SU-DHL-6 (cell line): Measurements from ENCODE around the gene CD96.

ENCODE experiments used
- EZH2phosphoT487 ChIP-seq: fragments of 200-600 bp; sonication (generic), shearing (Covaris generic); conservative IDR thresholded peaks from 2 replicates; pipeline ENCODE4 v1.6.1; 2018; ENCODE audit warnings: mild to moderate bottlenecking, antibody characterized with exemption, low read length, moderate library complexity, mixed read lengths
- TF ChIP-seq, protein P1 (sequence below): fragments of 200-600 bp; sonication (generic); IDR thresholded peaks from one replicate; pipeline ENCODE4 v1.5.1; 2017; ENCODE audit warnings: antibody characterized with exemption, mild to moderate bottlenecking, low read length, moderate library complexity; ENCODE audit not compliant: insufficient read depth, poor library complexity, severe bottlenecking

DNA sequence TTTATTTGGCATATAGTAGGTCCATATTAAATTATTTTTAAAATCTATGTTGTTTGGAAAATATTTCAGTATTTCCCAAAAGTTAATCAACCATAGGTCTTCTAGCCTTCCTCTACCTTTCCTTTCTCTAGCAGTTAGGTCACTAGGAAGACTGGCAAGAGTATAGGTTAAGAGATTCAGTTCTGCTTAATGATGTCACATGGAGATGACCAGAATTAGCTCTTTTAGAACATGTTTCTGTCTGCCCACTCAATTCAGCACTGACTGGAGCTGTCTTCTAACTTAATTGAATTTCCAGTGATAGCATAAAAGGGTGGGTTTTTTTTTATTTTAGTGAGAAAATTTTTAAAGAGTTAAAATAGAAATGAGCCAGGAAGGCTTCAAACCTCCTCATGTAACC is 76.9 kb downstream of the CD96 start:
- TF ChIP-seq, protein P1, sequence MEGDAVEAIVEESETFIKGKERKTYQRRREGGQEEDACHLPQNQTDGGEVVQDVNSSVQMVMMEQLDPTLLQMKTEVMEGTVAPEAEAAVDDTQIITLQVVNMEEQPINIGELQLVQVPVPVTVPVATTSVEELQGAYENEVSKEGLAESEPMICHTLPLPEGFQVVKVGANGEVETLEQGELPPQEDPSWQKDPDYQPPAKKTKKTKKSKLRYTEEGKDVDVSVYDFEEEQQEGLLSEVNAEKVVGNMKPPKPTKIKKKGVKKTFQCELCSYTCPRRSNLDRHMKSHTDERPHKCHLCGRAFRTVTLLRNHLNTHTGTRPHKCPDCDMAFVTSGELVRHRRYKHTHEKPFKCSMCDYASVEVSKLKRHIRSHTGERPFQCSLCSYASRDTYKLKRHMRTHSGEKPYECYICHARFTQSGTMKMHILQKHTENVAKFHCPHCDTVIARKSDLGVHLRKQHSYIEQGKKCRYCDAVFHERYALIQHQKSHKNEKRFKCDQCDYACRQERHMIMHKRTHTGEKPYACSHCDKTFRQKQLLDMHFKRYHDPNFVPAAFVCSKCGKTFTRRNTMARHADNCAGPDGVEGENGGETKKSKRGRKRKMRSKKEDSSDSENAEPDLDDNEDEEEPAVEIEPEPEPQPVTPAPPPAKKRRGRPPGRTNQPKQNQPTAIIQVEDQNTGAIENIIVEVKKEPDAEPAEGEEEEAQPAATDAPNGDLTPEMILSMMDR, result no peak
- TF ChIP-seq EZH2phosphoT487, result no peak
